Glutamatergic neuron (in vitro differentiated cells): ENCODE results near the gene CD6. TPM values are rescaled to one million over a fixed set of nuclear protein-coding genes. Genes with fewer than 3 reads are reported as not detected.

Experiments
- DNase-seq: peaks from one replicate; pipeline ENCODE4 v3.0.0; 2022
- H3K27ac Mint-ChIP-seq: one replicate; pipeline ENCODE4 v1.8.0; 2020; ENCODE audit warnings: mild to moderate bottlenecking, mixed read lengths, inconsistent platforms; ENCODE audit not compliant: unreplicated experiment
- H3K27me3 Mint-ChIP-seq: one replicate; pipeline ENCODE4 v1.8.0; 2020; ENCODE audit warnings: mild to moderate bottlenecking, moderate library complexity, mixed read lengths, inconsistent platforms; ENCODE audit not compliant: unreplicated experiment
- H3K36me3 Mint-ChIP-seq: one replicate; pipeline ENCODE4 v1.8.0; 2020; ENCODE audit warnings: mild to moderate bottlenecking, mixed read lengths, inconsistent platforms; ENCODE audit not compliant: unreplicated experiment
- H3K4me1 Mint-ChIP-seq: one replicate; pipeline ENCODE4 v1.8.0; 2020; ENCODE audit warnings: mild to moderate bottlenecking, low read depth, mixed read lengths, inconsistent platforms; ENCODE audit not compliant: unreplicated experiment
- H3K4me3 Mint-ChIP-seq: one replicate; pipeline ENCODE4 v1.8.0; 2020; ENCODE audit warnings: mild to moderate bottlenecking, mixed read lengths, inconsistent platforms; ENCODE audit not compliant: unreplicated experiment
- H3K9me3 Mint-ChIP-seq: one replicate; pipeline ENCODE4 v1.8.0; 2020; ENCODE audit warnings: mild to moderate bottlenecking, moderate library complexity, mixed read lengths, inconsistent platforms; ENCODE audit not compliant: unreplicated experiment
- total RNA-seq: library from RNA; stranded (reverse); fragmentation: NEBNext Ultra II Directional; extraction: Animal tissue kit (Norgen Biotek cat#: 25700); gene quantifications from one replicate; pipeline ENCODE4 v1.2.1, GENCODE V29; 2021; ENCODE audit not compliant: unreplicated experiment
- TF ChIP-seq, protein P1 (sequence below): fragments of 200-600 bp; sonication (generic); IDR thresholded peaks from one replicate; pipeline ENCODE4 v1.5.0; 2021; ENCODE audit not compliant: partially characterized antibody, unreplicated experiment

Gene CD6
- total RNA-seq, 1 donor from 2014 or later: not detected

DNA sequence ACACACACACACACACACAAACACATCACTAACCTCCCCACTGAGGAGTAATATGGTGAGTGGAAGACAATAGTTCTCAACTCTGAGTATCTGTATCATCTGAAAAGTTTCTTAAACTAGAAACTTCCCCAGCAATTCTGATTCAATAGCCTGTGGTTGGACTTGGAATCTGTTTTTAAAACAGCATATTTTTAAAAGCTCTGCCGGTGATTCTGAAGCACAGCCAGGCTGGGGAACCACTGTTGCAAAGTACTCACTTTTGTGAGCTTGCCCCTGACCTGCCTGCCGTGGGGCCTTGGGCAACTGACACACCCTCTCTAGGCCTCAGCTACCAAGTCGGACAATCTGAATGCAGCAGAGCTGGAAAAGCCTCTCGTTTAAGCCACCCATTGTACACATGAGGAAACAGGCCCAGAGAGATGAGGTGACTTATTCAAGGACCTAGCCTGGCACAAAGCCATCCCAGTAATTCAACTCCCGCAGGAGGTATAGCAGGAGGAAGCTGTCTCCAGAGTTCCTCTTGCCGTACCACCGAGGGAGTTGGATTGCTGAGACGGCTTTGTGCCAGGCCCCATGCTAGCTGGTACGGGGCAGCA is 28.4 kb upstream of the CD6 start:
- Mint-ChIP-seq H3K36me3 (no peaks in the 10 kb centered on the region), H3K27ac (peak overlapping the region; percentile 4), H3K4me3 (peak overlapping the region; percentile 42), H3K4me1 (peaks cover 39% of the 10 kb centered on the region), H3K27me3 (peaks cover 28% of the 10 kb centered on the region), H3K9me3 (peaks cover 24% of the 10 kb centered on the region)
- no peak for DNase-seq
- TF ChIP-seq, protein P1, sequence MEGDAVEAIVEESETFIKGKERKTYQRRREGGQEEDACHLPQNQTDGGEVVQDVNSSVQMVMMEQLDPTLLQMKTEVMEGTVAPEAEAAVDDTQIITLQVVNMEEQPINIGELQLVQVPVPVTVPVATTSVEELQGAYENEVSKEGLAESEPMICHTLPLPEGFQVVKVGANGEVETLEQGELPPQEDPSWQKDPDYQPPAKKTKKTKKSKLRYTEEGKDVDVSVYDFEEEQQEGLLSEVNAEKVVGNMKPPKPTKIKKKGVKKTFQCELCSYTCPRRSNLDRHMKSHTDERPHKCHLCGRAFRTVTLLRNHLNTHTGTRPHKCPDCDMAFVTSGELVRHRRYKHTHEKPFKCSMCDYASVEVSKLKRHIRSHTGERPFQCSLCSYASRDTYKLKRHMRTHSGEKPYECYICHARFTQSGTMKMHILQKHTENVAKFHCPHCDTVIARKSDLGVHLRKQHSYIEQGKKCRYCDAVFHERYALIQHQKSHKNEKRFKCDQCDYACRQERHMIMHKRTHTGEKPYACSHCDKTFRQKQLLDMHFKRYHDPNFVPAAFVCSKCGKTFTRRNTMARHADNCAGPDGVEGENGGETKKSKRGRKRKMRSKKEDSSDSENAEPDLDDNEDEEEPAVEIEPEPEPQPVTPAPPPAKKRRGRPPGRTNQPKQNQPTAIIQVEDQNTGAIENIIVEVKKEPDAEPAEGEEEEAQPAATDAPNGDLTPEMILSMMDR: no peak

DNA sequence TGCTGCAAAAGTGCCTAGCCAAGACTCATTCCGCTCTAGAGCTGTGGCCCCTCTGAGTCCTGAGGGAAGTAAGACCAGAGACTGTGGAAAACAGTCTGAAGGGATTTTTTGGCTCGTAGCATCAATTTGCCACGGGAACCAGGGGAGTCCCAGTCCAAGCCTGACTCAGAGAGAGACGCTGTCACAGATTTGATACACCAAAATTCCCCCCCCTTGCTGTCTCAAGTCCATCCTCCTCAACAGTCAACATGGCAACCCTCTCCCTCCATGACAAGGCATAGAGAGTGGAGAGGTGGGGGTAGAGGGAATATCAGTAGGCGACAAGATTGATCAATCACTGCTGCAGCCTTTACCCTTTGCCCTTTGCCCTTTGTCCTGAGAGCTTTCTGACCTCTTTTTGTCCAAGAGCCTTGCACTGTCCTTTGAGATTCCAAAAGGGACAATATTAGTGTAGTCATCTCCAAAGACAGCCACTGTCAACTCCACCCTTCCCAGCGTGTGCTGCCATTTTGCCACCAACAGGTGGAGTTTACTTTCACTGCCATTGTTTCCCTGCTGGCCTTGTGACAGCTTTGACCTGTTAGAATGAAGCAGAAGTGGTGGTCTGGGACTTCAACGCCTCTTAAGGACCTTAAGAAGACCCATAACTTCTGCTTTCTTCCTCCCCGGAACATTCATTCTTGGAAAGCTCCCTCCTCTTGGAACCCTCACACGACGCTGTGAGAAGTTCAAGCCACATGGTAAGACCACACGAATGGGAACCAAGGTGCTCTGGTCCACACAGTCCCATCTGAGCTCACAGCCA is 26.8 kb upstream of the CD6 start:
- no peak overlapping the region for H3K4me3 Mint-ChIP-seq
- peaks cover 47% of the 10 kb centered on the region for H3K4me1 Mint-ChIP-seq
- H3K36me3 Mint-ChIP-seq: no peaks in the 10 kb centered on the region
- H3K9me3 Mint-ChIP-seq: peaks cover 19% of the 10 kb centered on the region
- H3K27me3 Mint-ChIP-seq: peaks cover 18% of the 10 kb centered on the region
- DNase-seq: no peak
- TF ChIP-seq, protein P1: peak; percentile 34
- no peak overlapping the region for H3K27ac Mint-ChIP-seq

DNA sequence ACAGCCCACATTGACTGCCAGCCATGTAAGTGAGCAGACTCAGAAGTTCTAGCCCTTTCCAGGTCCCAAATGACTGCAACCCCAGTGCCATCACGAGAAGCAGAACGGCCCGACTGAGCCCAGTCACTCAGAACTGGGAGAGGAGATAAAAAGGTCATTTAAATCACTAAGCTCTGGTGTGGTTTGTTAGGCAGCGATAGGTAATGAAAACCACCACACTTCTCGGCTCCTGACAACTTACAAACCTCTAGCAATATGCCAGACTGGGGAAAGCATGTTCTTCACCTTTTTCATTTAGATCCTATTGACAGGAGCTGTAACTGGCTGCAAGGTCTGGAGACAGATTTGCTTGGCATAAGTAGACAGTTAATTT is 26.2 kb upstream of the CD6 start:
- H3K27ac Mint-ChIP-seq: no peak overlapping the region
- H3K27me3 Mint-ChIP-seq: peaks cover 17% of the 10 kb centered on the region
- peaks cover 19% of the 10 kb centered on the region for H3K9me3 Mint-ChIP-seq
- H3K4me1 Mint-ChIP-seq: peaks cover 47% of the 10 kb centered on the region
- DNase-seq: no peak
- TF ChIP-seq, protein P1: no peak
- H3K36me3 Mint-ChIP-seq: no peaks in the 10 kb centered on the region
- no peak overlapping the region for H3K4me3 Mint-ChIP-seq

DNA sequence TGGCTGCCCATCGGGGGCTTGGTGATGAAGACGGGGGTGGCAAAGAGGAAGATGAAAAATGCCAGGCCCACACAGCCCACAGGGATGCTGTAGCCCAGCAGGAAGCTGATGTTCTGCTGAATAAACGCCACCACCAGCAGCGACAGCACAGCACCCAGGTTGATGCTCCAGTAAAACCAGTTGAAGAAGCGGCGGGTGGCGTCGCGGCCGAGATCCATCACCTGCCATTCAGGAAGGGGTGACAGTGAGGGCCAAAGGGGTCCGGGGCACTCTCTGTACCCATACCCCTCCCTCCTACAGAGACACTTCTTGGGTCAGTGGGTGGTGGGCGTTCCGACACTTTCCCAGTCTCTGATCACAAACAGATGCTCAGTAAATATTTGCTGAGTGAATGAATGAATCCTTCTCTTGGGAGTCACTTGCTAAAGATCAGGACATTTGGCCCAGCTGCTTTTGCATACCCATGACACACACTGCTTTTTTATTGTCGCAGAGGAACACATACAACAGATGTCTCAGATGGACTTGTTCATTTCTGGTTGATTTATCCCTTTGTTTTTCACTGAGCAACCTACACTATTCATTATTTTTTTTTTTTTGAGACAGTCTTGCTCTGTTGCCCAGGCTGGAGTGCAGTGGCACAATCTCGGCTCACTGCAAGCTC is 24.7 kb upstream of the CD6 start:
- no peaks in the 10 kb centered on the region for H3K36me3 Mint-ChIP-seq
- H3K27ac Mint-ChIP-seq: no peak overlapping the region

More for the DNA sequence above, 24.7 kb upstream of the CD6 start:
- TF ChIP-seq, protein P1: no peak
- peaks cover 17% of the 10 kb centered on the region for H3K9me3 Mint-ChIP-seq
- peaks cover 10% of the 10 kb centered on the region for H3K27me3 Mint-ChIP-seq
- H3K4me3 Mint-ChIP-seq: peak overlapping the region; percentile 25
- DNase-seq: no peak
- peaks cover 41% of the 10 kb centered on the region for H3K4me1 Mint-ChIP-seq
